Cerebellar nuclear complex (tissue), 1 donor: Measurements from ENCODE around the gene YBX1.

Experiments used
- DNase-seq, 2 experiments: peaks; one replicate each; lab custom pipeline; 2025; lab: John Stamatoyannopoulos, UW

Gene YBX1

DNA sequence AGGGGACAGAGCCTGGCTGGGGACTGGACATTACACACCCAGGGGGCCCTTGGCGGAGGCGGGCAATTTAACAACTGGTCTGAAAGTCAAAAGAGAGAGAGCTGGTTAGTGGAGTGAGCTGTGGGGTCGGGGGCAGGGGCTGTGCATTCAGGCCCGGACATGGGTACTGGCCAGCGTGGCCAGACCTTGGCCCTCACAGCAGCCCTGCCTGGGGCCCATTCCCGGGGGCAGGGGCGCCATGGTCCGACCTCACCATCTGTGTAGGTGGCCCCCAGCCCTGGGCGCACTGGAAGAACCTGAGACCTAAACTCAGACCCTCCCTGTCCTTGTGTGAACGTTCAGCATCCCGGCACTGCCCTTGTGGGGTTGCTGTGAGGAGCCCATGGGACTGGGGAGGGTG, 52.8 kb downstream of the YBX1 start:
- DNase-seq, result no peak

DNA sequence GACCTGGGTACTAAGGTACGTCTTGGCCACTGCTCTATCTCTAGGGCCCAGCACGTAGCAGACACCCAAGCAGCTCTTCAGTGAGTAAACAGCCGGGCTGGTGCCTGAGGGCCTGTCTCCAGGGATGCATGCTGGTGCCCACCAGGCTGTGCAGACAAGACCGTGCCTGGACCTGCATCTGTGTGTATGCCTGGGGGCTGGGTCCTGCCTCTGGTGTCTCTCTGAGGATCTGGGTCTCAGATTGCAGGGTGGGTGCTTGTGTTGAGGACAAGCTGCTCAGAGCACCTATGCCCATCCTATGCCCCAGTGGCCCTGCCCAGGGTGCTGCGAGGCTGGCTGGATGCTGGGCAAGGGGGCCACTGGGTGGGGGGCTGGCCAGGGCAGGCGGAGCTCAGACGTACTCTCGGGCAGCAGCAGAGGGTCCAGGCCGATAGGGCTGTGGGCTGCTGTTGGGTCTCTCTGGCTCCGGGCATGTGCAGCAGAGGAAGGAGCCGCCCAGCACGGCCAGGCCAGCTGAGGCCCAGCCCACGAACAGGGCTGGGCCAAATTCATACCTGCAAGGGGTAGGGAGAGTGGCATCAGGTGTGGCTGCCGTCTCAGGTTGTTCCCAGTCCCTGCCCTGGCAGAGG, 53.4 kb downstream of the YBX1 start:
- no peak for DNase-seq

DNA sequence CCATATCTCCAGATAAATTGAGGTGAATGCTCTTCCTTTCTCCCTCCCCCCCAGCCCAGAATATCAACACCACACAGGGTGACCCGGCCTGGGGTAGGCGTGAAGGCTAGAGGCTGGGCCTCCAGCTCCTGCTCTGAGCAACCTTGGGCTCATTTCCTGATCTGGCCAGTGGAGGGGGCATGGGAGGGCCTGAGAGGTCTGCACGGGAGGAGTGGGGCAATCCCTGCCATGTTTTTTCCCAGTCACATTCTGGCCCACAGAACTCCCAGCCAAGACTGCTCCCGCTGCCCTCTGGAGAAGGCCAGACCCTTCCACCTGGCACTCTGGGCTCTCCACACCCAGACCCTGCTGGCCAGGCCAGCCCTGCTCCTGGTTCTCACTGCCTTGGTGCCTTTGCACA, 53.9 kb downstream of the YBX1 start:
- no peak for DNase-seq

DNA sequence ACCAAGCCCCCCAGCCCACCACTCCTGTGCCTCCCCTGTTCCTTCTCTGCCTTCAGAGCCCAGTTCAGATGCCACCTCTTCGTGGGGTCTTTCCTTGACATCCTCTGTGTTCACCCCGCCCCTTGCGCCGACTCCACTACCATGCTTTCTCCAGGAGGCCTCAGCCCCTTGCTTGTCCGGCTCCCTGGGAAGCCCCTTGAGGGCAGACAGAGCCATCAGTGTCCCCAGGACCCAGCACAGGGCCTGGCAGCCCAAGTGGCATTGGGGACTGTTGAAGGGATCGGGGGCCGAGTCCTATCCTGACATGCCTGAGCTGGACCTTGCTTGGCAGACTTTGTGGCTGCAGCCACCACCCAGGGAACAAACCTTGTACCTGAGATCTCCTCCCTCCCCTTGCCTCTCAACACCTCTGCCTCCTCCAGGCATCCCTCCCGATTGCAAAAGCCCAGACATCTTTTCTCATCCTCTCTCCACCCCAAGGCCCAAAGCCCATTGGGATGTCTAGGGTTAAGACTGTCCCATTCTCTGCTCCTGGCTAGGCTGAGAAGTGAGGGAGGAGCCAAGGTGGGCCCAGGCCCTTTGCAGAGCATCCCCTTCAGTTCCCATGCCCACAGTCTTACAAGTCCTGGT, 54.5 kb downstream of the YBX1 start:
- DNase-seq, result no peak

DNA sequence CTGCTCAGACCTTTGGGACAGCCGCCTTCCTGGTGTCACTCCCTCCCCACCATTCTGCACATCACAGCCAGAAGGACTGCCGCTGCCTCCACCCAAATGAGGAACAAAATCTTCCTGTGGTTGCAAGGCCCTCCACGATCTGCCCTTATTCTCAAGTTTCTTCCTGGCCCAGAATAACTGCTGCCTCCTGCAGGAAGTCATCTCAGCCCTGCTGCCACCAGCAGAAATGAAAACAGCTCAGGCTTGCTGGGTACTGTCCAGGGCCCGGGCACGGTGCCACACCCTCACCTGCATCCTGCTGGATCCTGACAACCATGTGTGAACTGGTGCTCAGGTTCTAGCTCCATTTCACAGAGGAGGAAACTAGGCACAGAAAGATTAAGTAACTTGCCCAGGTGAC, 55.0 kb downstream of the YBX1 start:
- DNase-seq, result no peak

DNA sequence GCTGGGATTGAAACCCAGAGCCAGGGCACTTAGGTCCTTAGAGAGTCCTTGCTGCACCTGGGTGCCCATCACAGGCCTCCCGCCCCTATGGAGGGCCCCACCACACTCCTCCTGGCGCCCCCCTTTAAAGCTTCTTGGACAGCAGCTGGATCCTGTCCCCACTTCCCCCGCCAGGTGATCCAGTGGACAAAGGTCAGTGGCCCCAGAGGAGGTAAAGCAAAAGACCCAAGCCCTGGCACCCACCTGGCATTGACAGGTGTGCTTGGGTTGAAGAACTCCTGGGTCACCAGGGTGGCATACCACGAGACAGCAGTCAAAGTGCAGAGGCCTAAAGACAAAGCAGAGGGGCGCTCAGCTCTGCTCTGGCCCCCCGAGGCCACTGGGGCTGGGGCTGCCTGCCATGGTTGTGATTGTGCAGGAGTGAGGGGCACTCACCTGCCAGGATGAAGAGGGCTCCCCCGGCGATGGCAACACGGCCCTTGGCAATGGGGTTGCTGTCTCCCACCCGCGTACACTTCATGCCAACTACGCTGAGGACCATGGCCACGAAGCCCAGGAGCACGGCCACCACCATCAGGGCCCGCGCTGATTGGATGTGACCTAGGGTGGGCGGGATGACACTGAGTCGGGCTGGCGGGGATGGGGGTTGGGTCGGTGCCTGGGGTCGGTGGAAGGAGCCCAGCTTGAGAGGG, 55.9 kb downstream of the YBX1 start:
- no peak for DNase-seq

DNA sequence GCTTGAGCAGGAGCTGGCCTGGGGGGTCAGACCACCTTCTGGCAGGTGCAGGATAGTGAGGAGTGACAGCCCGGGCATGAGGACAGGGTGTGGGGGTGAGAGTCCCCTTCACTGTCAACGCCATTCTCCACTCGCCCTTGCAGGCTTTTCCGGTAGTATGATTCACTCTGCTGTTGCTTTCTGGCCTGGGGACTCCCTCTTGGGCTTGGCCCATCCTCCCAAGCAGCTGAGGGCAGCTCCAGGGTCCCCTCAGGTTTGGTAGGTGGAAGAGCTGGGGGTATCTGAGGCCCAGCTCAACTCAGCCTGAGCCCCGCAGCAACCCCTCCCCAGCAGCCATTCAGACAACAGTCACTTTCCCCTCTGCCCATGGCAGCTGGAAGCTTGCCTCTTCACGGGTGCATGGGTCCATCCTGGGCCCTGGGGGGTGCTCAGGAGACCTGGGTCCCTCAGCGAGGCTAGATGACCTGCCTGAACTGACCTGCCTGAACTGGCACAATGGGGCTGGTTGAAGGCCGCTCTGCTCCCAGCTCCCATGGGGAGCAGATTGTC, 56.5 kb downstream of the YBX1 start:
- DNase-seq, result no peak

DNA sequence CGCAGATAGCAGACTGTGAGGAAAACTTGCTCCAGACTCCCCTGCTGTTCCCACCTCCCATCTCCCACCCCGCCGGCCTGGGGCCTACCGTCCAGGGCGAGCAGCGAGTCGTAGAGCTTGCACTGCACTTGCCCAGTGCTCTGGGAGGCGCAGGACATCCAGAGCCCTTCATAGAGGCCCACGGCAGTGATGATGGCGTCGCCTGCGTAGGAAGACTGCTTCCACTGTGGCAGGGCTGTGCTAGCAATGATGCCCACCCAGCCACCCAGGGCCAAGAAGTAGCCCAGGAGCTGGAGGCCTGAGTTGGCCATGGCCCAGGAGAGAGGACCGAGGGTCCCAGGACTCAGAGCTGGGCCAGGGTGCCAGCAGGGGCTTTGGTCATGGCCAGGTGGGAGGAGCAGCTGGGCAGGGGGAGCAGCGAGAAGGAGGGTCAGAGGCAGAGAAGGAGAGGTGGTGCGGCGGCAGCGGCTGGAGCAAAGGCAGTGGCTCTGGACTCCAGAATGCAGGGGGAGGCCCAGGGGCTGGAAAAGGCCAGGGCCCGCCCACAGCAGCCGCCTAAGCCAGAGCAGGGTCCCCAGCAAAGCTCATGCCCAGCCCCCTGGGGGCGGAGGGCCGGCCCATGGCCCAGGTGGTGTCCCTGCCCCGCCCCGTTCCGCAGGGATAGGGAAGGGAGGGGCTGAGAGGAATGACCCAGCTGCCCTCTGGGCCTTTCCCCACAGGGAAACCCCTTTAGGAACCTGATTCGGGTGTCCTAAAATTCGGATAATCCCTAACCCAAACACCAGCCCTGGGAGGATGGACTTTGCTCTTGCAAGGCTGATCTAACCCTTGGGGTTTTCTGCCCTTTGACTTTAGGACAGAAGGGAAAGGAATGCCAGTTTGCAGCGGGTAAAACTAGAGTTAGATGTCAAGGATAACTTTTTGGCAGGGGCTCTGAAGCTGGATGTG, 57.8 kb downstream of the YBX1 start, which contains the start of gene CLDN19:
Gene CLDN19, minus strand, starts transcription at position 484 of the 948 bp plus-strand sequence. Its CDS starts 173 bp downstream, at position 311.
- no peak for DNase-seq

DNA sequence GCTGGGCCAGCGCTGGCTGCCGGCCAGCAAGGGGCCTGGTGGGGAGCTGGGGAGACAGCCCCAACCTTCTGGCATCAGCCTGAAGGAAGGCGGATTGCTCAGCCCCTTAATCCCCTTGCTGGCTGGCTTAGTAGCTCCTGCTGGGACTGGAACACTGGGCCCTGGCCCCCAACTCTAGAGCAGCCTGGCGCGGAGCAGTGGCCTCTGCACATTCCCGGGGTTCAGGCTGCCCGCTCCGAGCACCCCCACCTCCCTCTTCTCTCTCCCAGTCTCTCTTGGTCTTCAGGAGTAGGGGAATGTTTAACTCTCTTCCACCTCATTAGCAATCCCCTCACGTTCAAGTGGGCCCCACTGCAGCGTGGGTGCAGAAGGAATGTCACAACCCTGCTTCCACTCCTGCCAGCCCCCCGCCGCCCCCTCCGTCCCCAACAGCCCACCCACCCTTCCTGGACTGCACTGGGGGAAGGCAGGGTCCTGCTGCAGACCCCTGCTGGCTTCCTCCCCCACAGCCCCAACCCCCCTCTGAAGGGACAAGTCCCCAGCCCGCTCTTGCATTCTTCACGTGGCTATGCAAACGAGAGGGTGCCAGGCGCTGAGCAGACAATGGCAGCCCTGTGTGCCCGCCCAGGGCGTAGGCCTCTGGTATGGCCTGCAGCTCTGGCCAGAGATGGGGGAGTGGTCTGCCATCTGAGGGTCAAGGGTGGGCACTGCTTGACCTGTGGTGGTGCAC, 58.8 kb downstream of the YBX1 start:
- DNase-seq, result no peak

DNA sequence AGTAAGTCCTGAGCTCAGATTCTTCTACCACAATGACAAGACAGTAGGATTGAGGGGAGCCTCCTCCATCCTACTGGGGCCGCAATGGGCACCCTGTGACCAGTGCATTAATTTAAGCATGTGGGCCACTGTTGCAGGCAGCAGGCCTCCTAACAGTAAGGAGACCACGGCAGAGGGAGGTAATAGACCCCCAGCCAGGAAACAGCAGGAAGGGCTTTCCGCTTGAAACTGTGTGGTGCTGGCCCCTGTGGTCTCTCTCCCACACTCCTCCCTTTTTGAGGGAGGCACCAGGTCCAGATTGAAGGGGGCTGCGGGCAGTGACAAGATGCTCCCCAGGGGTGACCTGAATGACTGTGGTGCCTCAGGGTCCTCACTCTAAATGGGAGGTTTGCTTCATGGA, 59.5 kb downstream of the YBX1 start:
- DNase-seq, result no peak

DNA sequence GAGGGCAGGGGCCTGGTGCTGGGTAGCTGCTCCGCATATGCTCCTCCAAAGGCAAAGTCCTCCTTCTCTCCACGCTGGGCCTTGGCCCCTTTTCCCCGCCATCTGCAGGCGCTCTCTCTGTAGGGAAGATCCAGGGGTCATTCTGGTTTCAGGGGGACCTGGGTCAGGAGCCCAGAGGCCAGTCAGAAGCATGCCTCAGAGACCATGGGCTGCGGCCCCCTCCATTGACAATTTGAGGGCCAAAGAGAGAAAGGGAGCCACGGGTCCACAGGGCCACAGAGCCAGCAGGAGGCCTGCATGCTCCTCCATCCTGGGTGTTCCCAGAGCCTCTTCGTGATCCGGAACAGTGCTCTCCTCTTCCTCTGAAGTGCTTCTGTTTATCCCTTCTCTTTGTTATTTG, 59.9 kb downstream of the YBX1 start:
- DNase-seq, result no peak

DNA sequence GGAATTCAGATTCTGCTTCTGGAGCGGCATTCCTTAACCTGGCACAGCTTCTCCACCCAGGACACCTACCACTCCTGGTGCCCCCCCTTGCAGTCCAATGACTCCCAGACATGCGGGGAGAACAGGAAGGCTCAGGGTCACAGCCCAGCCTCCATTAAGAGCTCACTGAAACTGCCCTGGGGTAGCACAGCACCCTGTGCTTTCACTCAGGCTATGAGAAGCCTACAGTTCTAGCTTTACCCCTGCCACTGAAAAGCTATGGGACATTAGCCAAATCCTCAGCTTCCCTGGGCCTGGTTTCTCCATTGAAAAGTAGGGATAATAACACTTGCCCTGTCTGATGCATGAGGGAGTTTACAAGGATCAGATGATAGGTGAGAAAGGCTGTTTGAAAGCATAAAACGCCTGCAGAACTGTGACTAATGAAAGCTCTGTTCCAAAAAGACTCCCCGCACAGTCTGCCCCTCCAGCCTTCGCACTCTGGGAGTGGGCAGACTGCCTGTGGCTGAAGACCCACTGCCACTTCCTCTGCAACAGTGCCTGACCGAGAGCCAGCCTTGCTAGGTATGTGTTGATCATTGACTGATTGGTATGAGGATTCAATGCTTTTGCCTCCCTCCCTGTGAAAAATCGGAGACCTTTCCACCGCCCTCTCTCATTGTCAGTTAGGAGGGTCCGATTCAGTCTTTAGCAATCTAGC, 60.5 kb downstream of the YBX1 start:
- no peak for DNase-seq

DNA sequence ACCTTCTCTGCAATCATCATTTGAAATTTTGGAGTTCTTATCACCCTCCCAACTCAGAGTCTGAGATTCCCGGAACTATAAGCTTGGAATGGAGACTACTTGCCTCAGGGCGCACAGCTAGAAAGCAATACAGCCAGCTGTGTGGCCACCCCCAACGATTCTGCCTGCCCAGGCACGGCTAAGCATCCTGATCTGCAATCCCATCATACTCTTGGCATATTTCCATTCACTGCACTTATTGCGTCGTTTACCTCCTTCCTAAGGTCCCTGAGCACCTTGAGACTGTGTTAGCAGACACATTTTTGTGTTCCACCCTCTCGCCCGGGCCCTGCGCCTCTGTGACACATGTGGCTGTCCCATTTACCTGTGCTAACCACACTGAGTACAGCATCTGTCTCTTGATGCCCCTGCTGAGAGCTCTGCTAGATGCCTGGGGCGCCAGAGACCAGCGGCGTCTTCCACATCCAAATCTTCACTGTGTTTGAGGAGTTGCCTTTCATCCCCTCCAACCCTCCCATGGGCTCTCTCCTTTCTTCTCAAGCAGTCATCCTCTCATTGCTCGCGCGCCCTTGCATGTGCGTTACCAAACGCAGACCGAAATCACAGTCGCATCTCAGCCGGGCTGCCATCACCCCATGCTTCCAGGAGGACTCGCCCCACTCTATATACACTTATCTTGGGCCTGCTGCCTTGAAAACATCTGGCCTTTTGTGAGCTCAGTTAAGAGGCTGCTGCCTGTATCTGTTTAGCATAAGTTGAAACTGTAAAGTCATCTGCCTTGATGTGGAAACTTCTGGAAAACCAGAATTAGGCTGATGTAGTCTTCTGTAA, 61.3 kb downstream of the YBX1 start:
- DNase-seq, result no peak

DNA sequence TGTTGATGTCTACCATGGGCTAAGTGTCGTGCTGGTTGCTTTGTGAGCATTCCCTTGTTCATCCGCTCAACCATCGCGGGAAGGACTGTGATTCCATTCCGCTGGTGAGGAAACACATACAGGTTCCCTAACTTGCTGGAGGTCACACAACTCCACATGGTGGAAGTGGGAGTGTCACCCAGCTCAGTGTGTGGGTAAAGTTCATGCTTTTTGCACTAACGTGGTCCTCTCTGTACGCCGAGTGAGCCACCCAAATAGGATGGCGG, 61.9 kb downstream of the YBX1 start:
- no peak for DNase-seq

DNA sequence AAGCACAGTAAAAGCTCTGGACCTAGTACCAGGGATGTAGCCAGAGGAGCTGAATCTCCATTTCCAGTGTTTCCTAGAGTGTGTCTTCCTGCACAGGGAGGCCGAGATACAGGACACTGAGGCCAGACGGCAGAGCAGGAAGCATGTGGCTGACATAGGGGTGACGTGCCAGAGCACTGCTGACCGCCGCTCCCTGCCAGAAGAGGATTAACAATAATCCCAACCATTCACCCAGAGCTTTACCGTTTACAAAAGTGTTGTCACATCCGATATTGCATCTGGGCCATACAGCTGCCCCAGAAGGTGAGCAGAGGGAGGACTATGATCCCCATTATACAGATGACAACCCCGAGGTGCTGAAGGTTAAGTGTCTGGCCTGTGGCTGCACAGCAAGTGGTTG, 63.6 kb downstream of the YBX1 start:
- DNase-seq, result peak in 1 of 2 experiments; percentile 15

DNA sequence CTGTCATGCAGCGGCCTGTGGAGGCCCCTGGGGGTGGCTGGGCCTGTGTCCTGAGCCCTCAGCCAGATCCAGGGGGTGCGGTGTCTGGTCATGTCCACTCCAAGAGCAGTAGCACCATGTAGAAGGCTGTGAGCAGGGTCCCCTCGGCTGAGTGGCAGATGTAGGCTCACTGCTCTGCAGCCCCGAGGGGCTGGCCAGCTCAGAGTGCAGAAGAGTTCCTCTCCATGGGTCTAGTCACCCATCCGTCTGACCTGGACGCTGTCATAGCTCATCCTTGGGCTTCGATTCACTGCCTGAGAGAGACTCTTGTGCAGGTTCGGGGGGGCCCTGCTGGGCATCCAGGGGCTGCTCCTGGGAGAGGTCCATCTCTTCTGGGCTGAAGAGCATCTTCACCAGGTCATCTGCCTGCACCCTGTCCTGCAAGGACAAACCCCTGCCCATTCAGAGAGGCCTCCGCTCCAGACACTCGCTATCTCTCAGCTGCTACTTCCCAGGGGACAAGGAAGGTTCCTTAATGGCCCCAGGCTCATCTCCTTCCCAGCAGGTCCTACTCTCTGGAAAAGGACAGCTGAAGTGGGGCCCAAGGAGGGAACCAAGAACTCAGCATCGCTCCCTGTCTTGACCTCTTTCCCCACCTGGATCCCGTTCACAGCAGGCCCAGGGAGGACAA, 64.4 kb downstream of the YBX1 start:
- no peak for DNase-seq

DNA sequence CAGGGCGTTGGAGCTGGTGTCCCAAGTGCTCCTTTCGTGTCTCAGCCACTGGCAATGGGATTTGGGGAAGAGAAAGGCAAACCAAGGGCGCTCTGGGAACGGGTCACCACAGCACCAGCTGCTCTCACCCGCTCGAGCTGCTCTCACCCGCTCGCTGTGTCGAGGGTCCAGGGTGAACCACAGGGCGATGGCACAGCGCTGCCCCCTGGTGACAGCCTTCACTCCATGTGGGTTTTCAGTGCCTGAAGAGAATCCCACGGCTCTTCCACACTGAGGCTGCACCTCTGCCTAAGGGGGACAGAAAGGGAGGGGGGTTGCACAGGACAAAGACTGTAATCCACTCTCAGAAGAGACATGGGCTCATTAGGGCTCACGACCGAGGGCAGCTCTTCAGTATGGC, 64.9 kb downstream of the YBX1 start:
- no peak for DNase-seq

DNA sequence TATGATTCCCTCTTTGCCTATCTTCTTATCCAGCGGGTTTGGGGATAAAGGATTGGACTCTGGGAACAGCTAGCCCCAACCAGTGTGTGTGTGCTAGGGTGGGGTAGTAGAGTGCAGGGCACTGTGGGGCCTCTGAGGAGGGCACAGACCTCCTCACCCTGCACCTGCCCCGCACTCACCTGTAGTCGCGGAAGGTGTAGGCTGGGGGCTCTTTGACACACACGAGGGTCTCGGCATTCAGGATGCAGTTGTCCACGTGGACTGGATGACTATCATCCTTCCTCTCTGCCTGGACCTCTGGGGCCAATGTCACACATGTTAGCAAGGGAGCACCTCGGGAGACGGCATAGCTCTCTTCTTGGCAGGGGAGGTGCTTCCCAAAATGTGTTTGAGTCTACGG, 65.8 kb downstream of the YBX1 start:
- DNase-seq, result no peak
